WI38 (cell line): Measurements from ENCODE around the gene CACNA1A.
"Not testable (repeated sequence)": the region's sequence is repeated elsewhere in the genome, so short reads cannot be mapped to it uniquely, and the experiment has no call there.

ENCODE experiments used
- H3K4me3 ChIP-seq: 2 replicates; pipeline ENCODE4 v1.5.1; 2011; ENCODE audit warnings: low read depth, mild to moderate bottlenecking, control low read depth, low read length
- TF ChIP-seq, protein P1 (sequence below): IDR thresholded peaks from 2 replicates; pipeline ENCODE4 v1.5.1; 2012; ENCODE audit warnings: low read depth, mild to moderate bottlenecking, control low read depth, low read length

Gene CACNA1A

DNA sequence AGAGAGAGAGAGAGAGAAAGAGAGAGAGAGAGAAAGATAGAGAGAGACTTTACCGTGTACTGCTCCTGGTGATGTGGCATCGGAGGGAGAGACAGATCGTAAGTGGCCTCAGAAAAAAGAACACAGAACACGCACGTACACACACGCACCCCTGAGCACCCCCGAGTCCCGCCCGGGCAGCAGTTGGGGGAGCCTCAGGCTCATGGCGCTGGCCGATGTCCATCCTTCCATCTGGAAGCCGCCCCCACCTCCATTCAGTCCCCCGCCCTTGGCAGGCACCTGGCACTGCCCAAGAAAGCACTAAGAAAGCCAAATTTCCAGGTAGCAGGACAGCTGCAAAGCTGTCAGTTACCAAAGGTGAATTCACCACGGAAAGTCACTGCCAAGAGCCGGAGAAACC lies 239.1 kb downstream of the CACNA1A start:
- TF ChIP-seq, protein P1, sequence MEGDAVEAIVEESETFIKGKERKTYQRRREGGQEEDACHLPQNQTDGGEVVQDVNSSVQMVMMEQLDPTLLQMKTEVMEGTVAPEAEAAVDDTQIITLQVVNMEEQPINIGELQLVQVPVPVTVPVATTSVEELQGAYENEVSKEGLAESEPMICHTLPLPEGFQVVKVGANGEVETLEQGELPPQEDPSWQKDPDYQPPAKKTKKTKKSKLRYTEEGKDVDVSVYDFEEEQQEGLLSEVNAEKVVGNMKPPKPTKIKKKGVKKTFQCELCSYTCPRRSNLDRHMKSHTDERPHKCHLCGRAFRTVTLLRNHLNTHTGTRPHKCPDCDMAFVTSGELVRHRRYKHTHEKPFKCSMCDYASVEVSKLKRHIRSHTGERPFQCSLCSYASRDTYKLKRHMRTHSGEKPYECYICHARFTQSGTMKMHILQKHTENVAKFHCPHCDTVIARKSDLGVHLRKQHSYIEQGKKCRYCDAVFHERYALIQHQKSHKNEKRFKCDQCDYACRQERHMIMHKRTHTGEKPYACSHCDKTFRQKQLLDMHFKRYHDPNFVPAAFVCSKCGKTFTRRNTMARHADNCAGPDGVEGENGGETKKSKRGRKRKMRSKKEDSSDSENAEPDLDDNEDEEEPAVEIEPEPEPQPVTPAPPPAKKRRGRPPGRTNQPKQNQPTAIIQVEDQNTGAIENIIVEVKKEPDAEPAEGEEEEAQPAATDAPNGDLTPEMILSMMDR: no peak
- no peak overlapping the region for H3K4me3 ChIP-seq

- TF ChIP-seq, protein P1: no peak; the same call in 1 of the 2 replicates
- H3K4me3 ChIP-seq: no peak overlapping the region
Measured at GRCh38 chr19:13262450-13262849, 243.8 kb downstream of the CACNA1A start.

DNA sequence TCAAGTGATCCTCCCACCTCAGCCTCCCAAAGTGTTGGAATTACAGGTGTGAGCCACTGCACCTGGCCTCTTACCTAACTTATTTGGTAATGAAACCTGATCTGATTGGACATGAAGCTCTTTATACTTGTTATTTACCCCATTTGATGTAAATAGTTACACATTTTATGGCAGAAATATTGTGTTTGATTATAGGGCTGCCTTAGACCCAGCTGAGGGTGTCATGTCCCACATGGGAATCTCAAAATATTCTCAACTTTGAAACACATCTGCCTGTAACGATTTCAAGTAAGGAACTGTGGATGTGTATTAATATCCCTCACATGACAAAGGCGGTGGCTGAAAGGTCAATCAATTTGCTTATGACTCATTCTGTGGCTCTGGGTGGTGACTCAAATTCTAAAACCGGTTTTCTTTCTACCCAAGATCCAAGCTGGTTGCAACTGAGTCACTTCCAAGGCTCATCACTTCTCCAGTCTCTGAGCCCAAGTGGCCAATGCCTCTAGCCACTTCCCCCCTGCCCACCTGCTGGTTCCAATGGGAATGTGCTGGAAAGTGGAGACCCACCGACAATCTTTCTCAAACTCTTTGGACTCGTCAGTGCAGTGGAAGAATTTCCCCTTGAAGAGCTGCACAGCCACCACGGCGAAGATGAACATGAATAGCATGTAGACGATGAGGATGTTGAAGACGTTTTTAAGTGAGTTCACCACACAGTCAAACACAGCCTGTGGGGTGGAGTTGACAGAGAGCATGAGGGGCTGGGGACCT lies 245.2 kb downstream of the CACNA1A start:
- H3K4me3 ChIP-seq: no peak overlapping the region
- TF ChIP-seq, protein P1: no peak

GRCh38 chr19:13256918-13257317 lies 249.4 kb downstream of the CACNA1A start:
- TF ChIP-seq, protein P1: no peak

DNA sequence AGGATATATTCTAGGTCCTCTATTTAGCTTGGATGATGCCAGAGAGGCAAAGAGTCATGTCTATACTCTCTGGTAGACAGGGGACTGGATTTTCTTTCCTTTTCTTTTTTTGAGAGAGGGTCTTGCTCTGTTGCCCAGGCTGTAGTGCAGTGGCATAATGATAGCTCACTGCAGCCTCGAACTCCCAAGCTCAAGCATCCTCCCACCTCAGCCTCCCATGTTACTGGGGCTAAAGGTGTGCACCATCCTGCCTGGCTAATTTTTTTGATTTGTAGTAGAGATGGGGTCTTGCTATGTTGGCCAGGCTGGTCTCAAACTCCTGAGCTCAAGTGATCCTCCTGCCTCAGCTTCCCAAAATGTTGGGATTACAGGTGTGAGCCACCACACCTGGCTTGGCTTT lies 249.9 kb downstream of the CACNA1A start:
- H3K4me3 ChIP-seq: not testable (repeated sequence)

More at GRCh38 chr19:13256918-13257317, 249.4 kb downstream of the CACNA1A start:
- no peak overlapping the region for H3K4me3 ChIP-seq

DNA sequence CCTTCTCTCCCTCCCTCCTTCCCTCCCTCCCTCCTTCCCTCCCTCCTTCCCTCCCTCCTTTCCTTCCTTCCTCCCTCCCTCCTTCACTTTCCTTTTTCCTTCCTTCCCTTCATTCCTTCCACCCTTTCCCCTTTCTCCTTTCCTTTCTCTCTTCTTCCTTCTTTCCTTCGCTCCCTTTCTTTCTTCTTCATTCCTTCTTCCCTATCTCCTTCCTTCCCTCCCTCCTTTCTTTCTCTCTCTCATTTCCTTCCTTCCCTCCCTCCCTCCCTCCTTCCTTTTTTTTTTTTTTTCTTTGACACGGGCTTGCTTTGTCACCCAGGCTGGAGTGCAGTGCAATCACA lies 250.6 kb downstream of the CACNA1A start:
- TF ChIP-seq, protein P1: no peak
- H3K4me3 ChIP-seq: no peak overlapping the region

DNA sequence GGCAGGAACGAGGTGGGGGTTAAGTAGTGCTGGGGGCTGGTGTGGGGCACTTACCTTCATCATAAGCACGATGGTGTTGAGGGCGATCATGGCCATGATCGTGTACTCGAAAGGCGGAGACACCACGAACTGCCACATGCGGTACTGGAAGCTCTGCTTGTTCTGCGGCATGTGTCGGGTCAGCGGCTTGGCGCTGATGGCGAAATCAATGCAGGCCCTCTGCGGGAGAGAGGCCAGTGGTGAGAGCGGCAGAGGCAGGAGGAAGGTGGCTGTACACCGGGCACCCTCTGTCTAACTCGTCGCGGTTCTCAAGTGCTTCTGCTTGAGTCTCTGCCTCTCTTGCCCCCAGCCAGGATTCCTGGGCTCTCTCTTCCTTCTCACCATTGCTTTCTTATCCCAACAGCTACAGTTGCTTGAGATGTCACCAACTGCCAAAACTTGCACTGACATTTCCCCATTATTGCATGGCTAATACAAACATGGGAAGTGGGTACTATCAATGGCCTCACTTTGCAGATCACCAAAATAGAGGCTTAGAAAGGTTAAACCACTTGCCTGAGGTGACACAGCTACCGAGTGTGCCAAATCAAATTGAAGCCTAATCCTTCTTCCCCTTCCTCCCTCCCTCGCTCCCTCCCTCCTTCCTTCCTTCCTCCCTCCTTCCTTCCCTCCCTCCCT lies 251.1 kb downstream of the CACNA1A start:
- TF ChIP-seq, protein P1: no peak
- H3K4me3 ChIP-seq: no peak overlapping the region
